Stomach smooth muscle (tissue), 2 donors: ENCODE measurements around the gene JAGN1.
"Not testable (repeated sequence)": the region's sequence is repeated elsewhere in the genome, so short reads cannot be mapped to it uniquely, and the experiment has no call there.

Source experiments
- H3K27ac ChIP-seq: one replicate; pipeline ENCODE4 v1.7.0; 2013; ENCODE audit warnings: mild to moderate bottlenecking, low read length, inconsistent platforms
- H3K27me3 ChIP-seq, 2 donors: one replicate each; pipeline ENCODE4 v1.7.0; 2013; ENCODE audit warnings: low read length in 2 of 2; ENCODE audit not compliant: insufficient read depth in 2 of 2, control insufficient read depth in 1 of 2
- H3K36me3 ChIP-seq, 2 donors: one replicate each; pipeline ENCODE4 v1.7.0; 2013; ENCODE audit warnings: low read length in 2 of 2; ENCODE audit not compliant: control insufficient read depth in 2 of 2, insufficient read depth in 2 of 2
- H3K4me1 ChIP-seq: one replicate; pipeline ENCODE4 v1.7.0; 2013; ENCODE audit warnings: low read length; ENCODE audit not compliant: control insufficient read depth, insufficient read depth
- H3K4me3 ChIP-seq, 2 donors: one replicate each; pipeline ENCODE4 v1.7.0; 2013; ENCODE audit warnings: low read length in 2 of 2
- H3K9ac ChIP-seq, 2 donors: one replicate each; pipeline ENCODE4 v1.7.0; 2013; ENCODE audit warnings: low read length in 2 of 2, mild to moderate bottlenecking in 1 of 2
- H3K9me3 ChIP-seq, 2 donors: one replicate each; pipeline ENCODE4 v1.7.0; 2013; ENCODE audit warnings: low read length in 2 of 2; ENCODE audit not compliant: control insufficient read depth in 2 of 2
- donor health status: healthy.
- donor health status: Pancreatic carcinoma.

Gene JAGN1

GRCh38 chr3:9890249-9891071 is at the start of gene JAGN1:
TSS of gene JAGN1 (plus strand) at chr3:9890610. CDS start at chr3:9890723, 113 bp downstream.
- Histone ChIP-seq H3K4me1 (peaks cover 6% of the 10 kb centered on the region), H3K36me3 (peaks cover 10 to 15% of the 10 kb centered on the region in 2 donors), H3K4me3 (peak within 1 kb of the TSS; percentile 90 to 92), H3K9me3 (no peaks in the 10 kb centered on the region), H3K27ac (peak within 1 kb of the TSS; percentile 90), H3K27me3 (no peaks in the 10 kb centered on the region), H3K9ac (peak within 1 kb of the TSS; percentile 91 to 96)

DNA sequence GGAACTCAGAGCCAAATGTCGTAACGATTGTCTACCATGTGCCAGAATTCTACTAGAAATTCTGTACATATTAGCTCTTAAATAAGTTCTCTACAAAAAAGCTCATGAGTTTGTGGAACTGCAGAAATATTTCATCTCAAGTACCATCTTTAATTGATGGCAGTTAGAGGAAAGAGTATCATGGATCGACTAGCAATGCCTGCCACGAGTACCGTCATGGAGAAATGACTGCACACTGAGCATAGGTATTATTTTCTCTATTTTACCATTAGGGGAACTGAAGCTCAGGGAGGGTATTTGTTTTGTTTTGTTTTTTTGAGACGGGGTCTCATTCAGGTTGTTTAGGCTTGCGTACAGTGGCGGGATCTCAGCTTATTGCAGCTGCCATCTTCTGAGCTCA is 49.4 kb upstream of the JAGN1 start:
- Histone ChIP-seq H3K27me3 (no peaks in the 10 kb centered on the region), H3K4me1 (peaks cover 6% of the 10 kb centered on the region), H3K4me3 (no peak overlapping the region), H3K9ac (no peak overlapping the region), H3K36me3 (peaks cover 35% of the 10 kb centered on the region in 2 donors), H3K9me3 (no peaks in the 10 kb centered on the region), H3K27ac (no peak overlapping the region)

- H3K9me3 ChIP-seq, result no peaks in the 10 kb centered on the region
- H3K27ac ChIP-seq, result peak within 1 kb of the TSS; percentile 70
- H3K4me3 ChIP-seq, result peak within 1 kb of the TSS; percentile 94
- peak within 1 kb of the TSS; percentile 84 to 93 for H3K9ac ChIP-seq
- H3K4me1 ChIP-seq, result peaks cover 6% of the 10 kb centered on the region
- H3K27me3 ChIP-seq, result no peaks in the 10 kb centered on the region
- H3K36me3 ChIP-seq, result peaks cover 20 to 22% of the 10 kb centered on the region in 2 donors
Observed at GRCh38 chr3:9843715-9844438, 46.5 kb upstream of the JAGN1 start, which contains the start of gene RPUSD3. TSS of gene RPUSD3 (minus strand) at chr3:9844008. CDS start at chr3:9843990, 18 bp downstream.

DNA sequence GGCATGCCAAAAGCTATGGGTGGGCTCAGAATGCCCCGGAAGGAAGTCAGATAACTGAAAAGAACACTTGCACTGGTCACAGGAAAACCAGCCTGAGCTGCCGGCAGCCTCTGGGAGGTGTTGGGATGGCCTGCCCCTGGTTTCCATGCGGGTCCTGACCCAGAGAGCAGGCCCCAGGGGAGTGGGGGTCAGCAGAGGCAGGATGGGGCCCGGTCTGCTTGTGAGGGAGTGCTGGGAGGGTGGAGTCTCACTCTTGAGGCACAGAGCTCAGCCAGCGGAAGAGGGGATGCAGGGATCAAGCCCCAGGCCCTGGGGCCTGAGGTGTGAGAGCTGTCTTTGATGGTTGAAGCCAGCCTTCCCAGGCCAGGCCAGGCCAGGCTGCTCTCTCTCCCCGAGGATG is 44.2 kb upstream of the JAGN1 start:
- Histone ChIP-seq H3K4me3 (no peak overlapping the region), H3K9ac (no peak overlapping the region), H3K9me3 (no peaks in the 10 kb centered on the region), H3K36me3 (peaks cover 5 to 7% of the 10 kb centered on the region in 2 donors), H3K4me1 (peaks cover 6% of the 10 kb centered on the region), H3K27me3 (no peaks in the 10 kb centered on the region), H3K27ac (no peak overlapping the region)

DNA sequence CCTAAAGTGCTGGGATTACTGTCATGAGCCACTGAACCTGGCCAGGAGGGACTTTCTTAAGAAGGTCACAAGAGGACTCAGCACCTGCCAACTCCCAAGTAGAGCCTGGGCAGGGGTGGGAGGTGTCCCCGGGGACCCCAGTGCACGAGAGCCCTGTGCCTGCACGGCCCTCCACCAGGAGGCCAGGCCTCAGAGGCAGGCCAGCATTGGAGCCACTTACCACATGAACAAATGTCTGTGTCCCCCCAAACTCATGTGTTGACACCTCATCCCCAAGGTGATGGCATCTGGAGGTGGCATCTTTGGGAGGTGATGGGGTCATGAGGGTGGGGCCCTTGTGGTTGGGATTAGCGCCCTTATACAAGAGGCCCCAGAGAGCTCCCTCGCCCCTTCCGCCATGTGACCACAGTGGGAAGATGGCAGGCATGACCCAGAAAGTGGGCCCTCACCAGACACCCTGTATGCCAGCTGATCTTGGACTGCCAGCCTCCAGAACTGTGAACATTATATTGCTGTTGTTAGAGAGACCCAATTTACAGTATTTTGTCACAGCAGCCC is 43.4 kb upstream of the JAGN1 start:
- Histone ChIP-seq H3K27ac (no peak overlapping the region), H3K27me3 (no peaks in the 10 kb centered on the region), H3K9me3 (no peaks in the 10 kb centered on the region), H3K4me1 (peaks cover 6% of the 10 kb centered on the region), H3K36me3 (no peaks in the 10 kb centered on the region), H3K9ac (no peak overlapping the region), H3K4me3 (no peak overlapping the region)

- H3K36me3 ChIP-seq, H3K9me3 ChIP-seq, H3K27ac ChIP-seq, H3K4me1 ChIP-seq, H3K27me3 ChIP-seq, H3K4me3 ChIP-seq, H3K9ac ChIP-seq: not testable (repeated sequence)
Observed at GRCh38 chr3:9847870-9848269, 42.5 kb upstream of the JAGN1 start.

DNA sequence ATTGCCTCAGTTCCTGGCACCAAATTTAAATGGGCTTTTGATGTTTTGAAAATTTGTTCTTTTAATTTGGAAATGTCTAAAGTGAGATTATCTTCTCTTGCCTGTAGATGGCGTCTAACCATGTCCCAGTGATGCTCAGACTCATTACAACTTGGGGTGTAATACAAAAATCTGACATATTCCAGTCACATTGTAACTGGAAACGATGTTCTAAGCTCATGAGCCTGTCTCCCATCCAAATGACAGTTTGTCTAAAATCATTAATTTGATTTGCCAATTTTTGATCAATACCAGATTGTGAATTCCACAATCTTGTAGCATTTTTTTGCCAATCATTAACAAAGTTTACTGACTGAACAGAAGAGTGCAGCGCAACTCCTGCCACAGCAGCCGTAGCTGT is 41.5 kb upstream of the JAGN1 start:
- H3K27ac ChIP-seq, H3K4me3 ChIP-seq, H3K27me3 ChIP-seq, H3K36me3 ChIP-seq, H3K9ac ChIP-seq, H3K4me1 ChIP-seq, H3K9me3 ChIP-seq: not testable (repeated sequence)

DNA sequence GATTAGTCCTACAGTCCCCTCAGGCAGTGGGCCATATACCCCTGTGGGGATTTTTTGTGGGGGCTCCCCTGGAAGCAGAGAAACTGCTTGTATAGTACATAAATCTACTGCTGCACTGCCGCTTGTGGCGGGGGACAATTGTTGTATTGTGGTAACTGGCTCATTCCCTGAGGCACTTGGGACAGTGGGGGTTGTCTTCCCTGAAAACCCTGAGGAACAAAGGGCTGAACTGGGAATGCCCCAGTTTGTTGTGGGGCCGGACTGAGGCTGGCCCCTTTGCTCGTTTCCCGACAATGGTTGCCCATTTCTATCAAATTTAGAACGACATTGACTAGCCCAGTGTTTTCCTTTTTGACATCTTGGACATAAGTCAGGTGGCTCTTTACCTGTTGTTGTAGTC is 39.0 kb upstream of the JAGN1 start:
- H3K9ac ChIP-seq, result not testable (repeated sequence)

GRCh38 chr3:9851926-9852325 is 38.5 kb upstream of the JAGN1 start:
- H3K9me3 ChIP-seq, H3K27ac ChIP-seq, H3K4me3 ChIP-seq: not testable (repeated sequence)

More for the DNA sequence above, 39.0 kb upstream of the JAGN1 start:
- H3K27ac ChIP-seq, H3K4me1 ChIP-seq, H3K27me3 ChIP-seq, H3K4me3 ChIP-seq, H3K36me3 ChIP-seq, H3K9me3 ChIP-seq: not testable (repeated sequence)

DNA sequence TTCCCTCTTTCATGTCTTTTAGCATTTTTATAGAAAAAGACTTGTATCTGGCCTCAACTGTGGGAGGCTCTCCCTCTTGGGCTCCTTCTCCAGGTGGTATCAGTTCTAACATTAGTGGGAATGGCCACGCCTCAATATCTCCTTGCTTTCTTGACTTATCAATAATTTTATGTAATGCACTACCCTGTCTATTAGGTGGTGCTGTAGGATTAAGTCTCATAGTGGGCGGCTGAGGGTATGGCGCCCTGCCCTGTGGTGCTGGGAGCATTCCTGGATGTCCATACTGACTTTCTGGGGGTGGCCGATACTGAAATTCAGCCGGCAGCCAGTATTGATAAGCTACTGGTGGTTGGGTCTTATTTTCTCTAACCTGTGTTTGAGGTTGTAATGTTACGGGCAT is 37.9 kb upstream of the JAGN1 start:
- Histone ChIP-seq H3K4me3 (no peak overlapping the region), H3K27me3 (no peaks in the 10 kb centered on the region), H3K27ac (no peak overlapping the region), H3K4me1 (no peaks in the 10 kb centered on the region), H3K9ac (no peak overlapping the region), H3K36me3 (no peaks in the 10 kb centered on the region), H3K9me3 (no peaks in the 10 kb centered on the region)

More at GRCh38 chr3:9851926-9852325, 38.5 kb upstream of the JAGN1 start:
- not testable (repeated sequence) for H3K9ac ChIP-seq, H3K36me3 ChIP-seq, H3K4me1 ChIP-seq, H3K27me3 ChIP-seq
